ENCODE data around the gene MAP3K3.

MAP3K3 gene

DNA sequence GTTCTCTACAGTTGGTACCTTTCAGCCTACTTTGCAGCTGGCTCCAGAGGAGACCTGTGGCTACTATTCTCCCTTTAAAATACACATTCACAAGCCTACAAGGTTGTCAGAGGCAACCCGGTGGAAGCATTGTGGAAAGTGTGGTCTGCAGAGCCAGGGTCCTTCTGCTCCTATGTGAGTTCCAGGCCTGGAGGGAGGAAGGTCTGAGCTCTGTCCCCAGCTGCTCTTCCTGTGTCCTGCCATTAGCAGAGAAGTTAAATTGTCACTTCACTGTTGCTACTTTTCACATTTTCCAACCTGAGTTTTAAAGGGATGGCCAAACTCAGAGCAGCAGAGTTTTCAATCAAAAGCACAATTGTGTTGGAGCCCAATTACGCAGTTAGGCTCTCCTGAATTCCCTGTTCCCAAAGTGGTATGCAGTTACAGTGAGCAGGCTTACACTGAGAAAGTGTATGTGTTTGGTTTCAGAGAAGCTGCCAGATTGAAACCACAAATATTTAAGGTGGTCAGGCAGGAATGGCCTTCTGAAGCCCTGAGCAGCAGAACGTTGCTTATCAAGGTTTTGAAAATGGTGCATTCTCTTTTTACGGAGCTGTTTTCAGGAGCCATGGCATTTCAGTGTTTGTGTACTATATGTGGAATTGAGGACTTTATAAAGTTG is 25.0 kb downstream of the MAP3K3 start:
- no peak overlapping the region for H3K27ac ChIP-seq (ENCODE audit: extremely low read depth, low read depth, low read length)
- no peak overlapping the region for H3K4me3 ChIP-seq (ENCODE audit: low read depth, low read length)
- CTCF ChIA-PET, result interaction anchor here (0.6 kb wide), 1 partner anchor 43 kb away, joined by 3 read pairs; no protein-coding TSS in a partner anchor
- H3K36me3 ChIP-seq (ENCODE audit: control insufficient read depth in 2 of 2, insufficient read depth in 1 of 2, low read length in 2 of 2), result peaks cover 40 to 46% of the 10 kb centered on the region in 2 experiments
- H3K9me3 ChIP-seq (ENCODE audit: control insufficient read depth, insufficient read depth, low read depth, low read length), result no peaks in the 10 kb centered on the region
- TF ChIP-seq, protein P1, sequence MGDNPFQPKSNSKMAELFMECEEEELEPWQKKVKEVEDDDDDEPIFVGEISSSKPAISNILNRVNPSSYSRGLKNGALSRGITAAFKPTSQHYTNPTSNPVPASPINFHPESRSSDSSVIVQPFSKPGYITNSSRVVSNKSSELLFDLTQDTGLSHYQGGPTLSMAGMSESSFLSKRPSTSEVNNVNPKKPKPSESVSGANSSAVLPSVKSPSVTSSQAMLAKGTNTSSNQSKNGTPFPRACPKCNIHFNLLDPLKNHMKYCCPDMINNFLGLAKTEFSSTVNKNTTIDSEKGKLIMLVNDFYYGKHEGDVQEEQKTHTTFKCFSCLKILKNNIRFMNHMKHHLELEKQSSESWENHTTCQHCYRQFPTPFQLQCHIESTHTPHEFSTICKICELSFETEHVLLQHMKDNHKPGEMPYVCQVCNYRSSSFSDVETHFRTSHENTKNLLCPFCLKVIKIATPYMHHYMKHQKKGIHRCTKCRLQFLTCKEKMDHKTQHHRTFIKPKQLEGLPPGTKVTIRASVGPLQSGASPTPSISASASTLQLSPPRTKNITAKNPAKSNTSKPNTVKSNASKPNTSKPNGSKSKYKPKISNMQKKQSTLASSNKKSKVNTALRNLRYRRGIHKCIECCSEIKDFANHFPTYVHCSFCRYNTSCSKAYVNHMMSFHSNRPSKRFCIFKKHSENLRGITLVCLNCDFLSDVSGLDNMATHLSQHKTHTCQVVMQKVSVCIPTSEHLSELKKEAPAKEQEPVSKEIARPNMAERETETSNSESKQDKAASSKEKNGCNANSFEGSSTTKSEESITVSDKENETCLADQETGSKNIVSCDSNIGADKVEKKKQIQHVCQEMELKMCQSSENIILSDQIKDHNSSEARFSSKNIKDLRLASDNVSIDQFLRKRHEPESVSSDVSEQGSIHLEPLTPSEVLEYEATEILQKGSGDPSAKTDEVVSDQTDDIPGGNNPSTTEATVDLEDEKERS (tag by site-specific recombination; IDR thresholded peaks at IDR 0.05), result no peak
- TF ChIP-seq, protein P2, sequence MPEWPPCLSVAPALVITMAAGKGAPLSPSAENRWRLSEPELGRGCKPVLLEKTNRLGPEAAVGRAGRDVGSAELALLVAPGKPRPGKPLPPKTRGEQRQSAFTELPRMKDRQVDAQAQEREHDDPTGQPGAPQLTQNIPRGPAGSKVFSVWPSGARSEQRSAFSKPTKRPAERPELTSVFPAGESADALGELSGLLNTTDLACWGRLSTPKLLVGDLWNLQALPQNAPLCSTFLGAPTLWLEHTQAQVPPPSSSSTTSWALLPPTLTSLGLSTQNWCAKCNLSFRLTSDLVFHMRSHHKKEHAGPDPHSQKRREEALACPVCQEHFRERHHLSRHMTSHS (tag by site-specific recombination; IDR thresholded peaks at IDR 0.05), result no peak
- TF ChIP-seq ZNF558 (tag by site-specific recombination; IDR thresholded peaks at IDR 0.05), result no peak
- TF ChIP-seq ZNF394 (tag by site-specific recombination; IDR thresholded peaks at IDR 0.05; ENCODE audit: borderline replicate concordance), result no peak
- TF ChIP-seq ZNF132 (tag by site-specific recombination; IDR thresholded peaks at IDR 0.05; ENCODE audit: borderline replicate concordance), result no peak
- no peaks in the 10 kb centered on the region for H3K4me1 ChIP-seq (ENCODE audit: control insufficient read depth, insufficient read depth, low read length)
- POLR2A ChIA-PET, result interaction anchor here (0.5 to 1.5 kb wide), 4 partner anchors 17 to 29 kb away, joined by 3 to 4 read pairs (median 3); partner anchors contain the start of gene MAP3K3

DNA sequence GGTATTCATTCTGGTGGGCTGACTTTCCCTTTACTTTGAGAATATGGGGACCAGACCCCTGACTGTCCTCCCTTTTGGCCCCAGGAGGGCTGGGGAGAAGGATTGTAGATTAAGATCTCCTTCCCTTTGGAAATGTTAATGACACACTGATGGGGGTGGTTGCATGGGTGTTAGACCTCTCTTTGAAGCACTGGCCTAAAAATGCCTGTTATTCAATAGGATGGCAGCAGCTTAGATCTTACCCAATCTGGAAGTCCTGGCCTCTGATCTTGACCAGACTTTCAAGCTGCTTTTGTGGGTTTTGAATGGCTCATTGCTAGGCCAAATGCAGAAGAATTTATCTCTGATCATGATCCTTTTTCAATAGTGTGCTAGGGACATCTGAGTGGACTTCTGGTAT is 25.7 kb downstream of the MAP3K3 start:
- POLR2A ChIA-PET, result interaction anchor here (0.5 to 1.5 kb wide), 3 partner anchors 16 to 26 kb away, joined by 3 to 4 read pairs (median 3); partner anchors contain the start of gene MAP3K3

DNA sequence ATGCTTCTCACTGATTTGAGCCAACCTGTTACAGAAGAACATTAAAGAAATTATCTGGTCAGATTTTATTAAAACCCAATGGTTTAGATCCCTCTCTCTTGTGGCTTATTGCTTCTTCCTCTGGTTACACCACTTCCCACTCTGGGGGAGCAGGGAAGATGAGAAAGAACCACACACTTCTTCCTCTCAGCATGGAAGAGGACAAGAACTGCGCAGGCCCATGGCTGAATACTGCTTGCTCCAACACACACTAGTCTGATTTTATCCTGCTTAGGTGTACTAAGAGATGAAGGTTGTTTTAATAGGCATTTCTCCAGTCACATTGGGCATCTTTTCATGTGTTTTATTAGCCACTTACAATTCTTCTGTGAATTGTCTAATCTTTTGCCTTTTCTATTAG is 27.6 kb downstream of the MAP3K3 start:
- Histone ChIP-seq H3K4me3 (ENCODE audit: low read depth, low read length) (no peak overlapping the region), H3K4me1 (ENCODE audit: control insufficient read depth, insufficient read depth, low read length) (no peaks in the 10 kb centered on the region), H3K9me3 (ENCODE audit: control insufficient read depth, insufficient read depth, low read depth, low read length) (no peaks in the 10 kb centered on the region), H3K36me3 (ENCODE audit: control insufficient read depth in 2 of 2, insufficient read depth in 1 of 2, low read length in 2 of 2) (peaks cover 40 to 60% of the 10 kb centered on the region in 2 experiments), H3K27ac (ENCODE audit: extremely low read depth, low read depth, low read length) (no peak overlapping the region)
- CTCF ChIA-PET, result no interaction called here
- POLR2A ChIA-PET, result no interaction called here
- no peak for TF ChIP-seq GFI1B (tag by site-specific recombination; IDR thresholded peaks at IDR 0.05)

More for the DNA sequence above, 25.7 kb downstream of the MAP3K3 start:
- no peak overlapping the region for H3K27ac ChIP-seq (ENCODE audit: extremely low read depth, low read depth, low read length)
- H3K4me1 ChIP-seq (ENCODE audit: control insufficient read depth, insufficient read depth, low read length), result no peaks in the 10 kb centered on the region
- H3K9me3 ChIP-seq (ENCODE audit: control insufficient read depth, insufficient read depth, low read depth, low read length), result no peaks in the 10 kb centered on the region
- H3K4me3 ChIP-seq (ENCODE audit: low read depth, low read length), result no peak overlapping the region
- CTCF ChIA-PET, result interaction anchor here (0.6 to 0.7 kb wide), 2 partner anchors 36 to 43 kb away, joined by 3 read pairs; no protein-coding TSS in a partner anchor
- peaks cover 34 to 54% of the 10 kb centered on the region in 2 experiments for H3K36me3 ChIP-seq (ENCODE audit: control insufficient read depth in 2 of 2, insufficient read depth in 1 of 2, low read length in 2 of 2)
- TF ChIP-seq RBAK (tag by site-specific recombination; IDR thresholded peaks at IDR 0.05), result no peak
- no peak for TF ChIP-seq ZFP3 (tag by site-specific recombination; IDR thresholded peaks at IDR 0.05; ENCODE audit: low read depth)
- TF ChIP-seq ZNF514 (tag by site-specific recombination; IDR thresholded peaks at IDR 0.05), result no peak
- no peak for TF ChIP-seq ZNF658 (tag by site-specific recombination; IDR thresholded peaks at IDR 0.05)
- no peak for TF ChIP-seq HOXC10 (CRISPR knock-in tag; IDR thresholded peaks at IDR 0.05)
- TF ChIP-seq, protein P3, sequence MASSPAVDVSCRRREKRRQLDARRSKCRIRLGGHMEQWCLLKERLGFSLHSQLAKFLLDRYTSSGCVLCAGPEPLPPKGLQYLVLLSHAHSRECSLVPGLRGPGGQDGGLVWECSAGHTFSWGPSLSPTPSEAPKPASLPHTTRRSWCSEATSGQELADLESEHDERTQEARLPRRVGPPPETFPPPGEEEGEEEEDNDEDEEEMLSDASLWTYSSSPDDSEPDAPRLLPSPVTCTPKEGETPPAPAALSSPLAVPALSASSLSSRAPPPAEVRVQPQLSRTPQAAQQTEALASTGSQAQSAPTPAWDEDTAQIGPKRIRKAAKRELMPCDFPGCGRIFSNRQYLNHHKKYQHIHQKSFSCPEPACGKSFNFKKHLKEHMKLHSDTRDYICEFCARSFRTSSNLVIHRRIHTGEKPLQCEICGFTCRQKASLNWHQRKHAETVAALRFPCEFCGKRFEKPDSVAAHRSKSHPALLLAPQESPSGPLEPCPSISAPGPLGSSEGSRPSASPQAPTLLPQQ (tag by site-specific recombination; IDR thresholded peaks at IDR 0.05), result no peak
- TF ChIP-seq ZNF248 (tag by site-specific recombination; IDR thresholded peaks at IDR 0.05), result no peak
- no peak for TF ChIP-seq TRIM28 (IDR thresholded peaks at IDR 0.05; ENCODE audit: borderline replicate concordance, low read length)
- TF ChIP-seq ZBTB21 (tag by site-specific recombination; IDR thresholded peaks at IDR 0.05), result no peak
- TF ChIP-seq ZFP69B (tag by site-specific recombination; IDR thresholded peaks at IDR 0.05), result no peak
- TF ChIP-seq GLI2 (tag by site-specific recombination; IDR thresholded peaks at IDR 0.05; ENCODE audit: borderline replicate concordance, low read depth), result no peak
- no peak for TF ChIP-seq ZSCAN23 (tag by site-specific recombination; IDR thresholded peaks at IDR 0.05)
- no peak for TF ChIP-seq BCL11A (tag by site-specific recombination; IDR thresholded peaks at IDR 0.05; ENCODE audit: low read depth)
- no peak for TF ChIP-seq ZNF140 (tag by site-specific recombination; IDR thresholded peaks at IDR 0.05)
- TF ChIP-seq ZNF596 (tag by site-specific recombination; IDR thresholded peaks at IDR 0.05), result no peak
- TF ChIP-seq ZNF555 (tag by site-specific recombination; conservative IDR thresholded peaks at IDR 0.05), result no peak
- no peak for TF ChIP-seq ZNF174 (tag by site-specific recombination; IDR thresholded peaks at IDR 0.05)
- no peak for TF ChIP-seq GLIS2 (tag by site-specific recombination; IDR thresholded peaks at IDR 0.05)
- no peak for TF ChIP-seq ZNF121 (tag by site-specific recombination; IDR thresholded peaks at IDR 0.05)

All from HEK293 (cell line).